Ovary (tissue), 9 donors: ENCODE data around the gene DNMT1. TPM values are rescaled to one million over a fixed set of nuclear protein-coding genes. Genes with fewer than 3 reads are reported as not detected.

Experiments
- DNase-seq, 5 donors: peaks; one replicate each; pipeline ENCODE4 v3.0.0-alpha.2; 2019 to 2020
- H3K27ac ChIP-seq, 2 donors: fragments of 200-600 bp; one replicate each; pipeline versions ENCODE4 v1.5.1 to v1.8.0; 2019 to 2022
- H3K27me3 ChIP-seq: fragments of 200-600 bp; one replicate; pipeline ENCODE4 v1.8.0; 2022
- H3K36me3 ChIP-seq: fragments of 200-600 bp; sonication (generic); one replicate; pipeline ENCODE4 v1.5.1; 2019
- H3K4me1 ChIP-seq: one replicate; pipeline ENCODE4 v1.8.1; 2013; ENCODE audit warnings: mild to moderate bottlenecking, moderate library complexity; ENCODE audit not compliant: insufficient read depth
- H3K4me3 ChIP-seq: fragments of 200-600 bp; sonication (generic); one replicate; pipeline ENCODE4 v1.5.1; 2017
- H3K9me3 ChIP-seq, 2 donors: fragments of 200-600 bp in 1 of 2; sonication (generic) in 1 of 2; one replicate each; pipeline versions ENCODE4 v1.5.1 to v1.8.1; 2013 to 2019; ENCODE audit warnings: mild to moderate bottlenecking in 1 of 2, moderate library complexity in 1 of 2
- CTCF ChIP-seq, 3 donors: fragments of 450-650 bp in 2 of 3; fragments of 200-600 bp in 1 of 3; IDR thresholded peaks; one replicate each; pipeline versions ENCODE4 v1.5.1 to v1.8.0; 2016 to 2022; ENCODE audit warnings: antibody characterized with exemption in 3 of 3, mild to moderate bottlenecking in 1 of 3
- EP300 ChIP-seq: sonication (generic); formaldehyde crosslinking; IDR thresholded peaks from one replicate; pipeline ENCODE4 v1.6.1; 2017; ENCODE audit warnings: antibody characterized with exemption
- POLR2A ChIP-seq: fragments of 450-650 bp; IDR thresholded peaks from one replicate; pipeline ENCODE4 v1.6.1; 2017; ENCODE audit warnings: antibody characterized with exemption, mild to moderate bottlenecking, moderate library complexity
- WGBS, 3 donors: extraction: QIAGEN DNeasy Blood & Tissue Kit in 1 of 3; methylation state at CpG; one replicate each; pipeline versions ENCODE4 v1.1.5 to v1.1.7; 2013 to 2017; 5-methylcytosine and 5-hydroxymethylcytosine counted together
- intact Hi-C, 4 donors: fragments of 100-400 bp; cut with DNase I; formaldehyde crosslinking; loops; one replicate each; pipeline versions ENCODE4 v1.11.0 to v1.15.1; 2022 to 2023
- polyA plus RNA-seq, 2 donors: library from polyadenylated mRNA; stranded (reverse); fragments of 200-250 nt in 1 of 2; fragments of 350-450 nt in 1 of 2; fragmentation: Illumina TruSeq in 1 of 2; extraction: RNeasy Lipid Tissue Mini Kit (QIAGEN cat#74804) in 1 of 2; gene quantifications; one replicate each; pipeline ENCODE4 v1.2.3, GENCODE V29; 2013 to 2014
- total RNA-seq, 7 donors: library from RNA; depleted of rRNA in 2 of 7; stranded (reverse); fragments of >200 nt in 2 of 7; fragmentation: NEBNext Ultra II Directional in 3 of 7; extraction: Animal tissue kit (Norgen Biotek cat#: 25700) in 3 of 7; gene quantifications; one replicate each; pipeline versions ENCODE4 v1.1.0 to v1.2.4, GENCODE V29; 2016 to 2023
- donor health status: DM: no; HTN: no; CAD: no; lungs with moderate emphysema.
- donor health status: DM: no; HTN: no; CAD: no.
- donor health status: Bipolar disorder and iron deficiency.
- donor health status: DM: yes; HTN: yes; CAD: no.
- donor health status: DM: no; HTN: no; CAD: no.
- donor health status: DM: yes; HTN: yes; CAD: no.

Gene DNMT1
- total and polyA plus RNA-seq, 9 donors = 19.8 to 74.2 (median 41.8) TPM

- 88 to 94% (median 93%) methylated on average over 10 of the region's 10 CpGs for WGBS, 3 donors
- Histone ChIP-seq H3K36me3 (no peaks in the 10 kb centered on the region), H3K27ac (no peak overlapping the region), H3K9me3 (no peaks in the 10 kb centered on the region), H3K4me1 (no peaks in the 10 kb centered on the region), H3K27me3 (no peaks in the 10 kb centered on the region), H3K4me3 (no peak overlapping the region)
- no peak for DNase-seq
- intact Hi-C loops = no loop called here
- no peak for TF ChIP-seq CTCF (IDR thresholded peaks at IDR 0.05)
- TF ChIP-seq POLR2A = no peak
- no peak for TF ChIP-seq EP300
Measured at GRCh38 chr19:10145031-10145430, 49.7 kb downstream of the DNMT1 start.

- no peaks in the 10 kb centered on the region for H3K36me3 ChIP-seq
- no peak overlapping the region for H3K27ac ChIP-seq
- intact Hi-C loops = no loop called here
- TF ChIP-seq EP300 (no peak), CTCF (IDR thresholded peaks at IDR 0.05) (no peak), POLR2A (no peak)
- WGBS, 3 donors = 88 to 95% (median 94%) methylated on average over 10 of the region's 10 CpGs
- H3K9me3 ChIP-seq = no peaks in the 10 kb centered on the region
- DNase-seq = no peak
- no peak overlapping the region for H3K4me3 ChIP-seq
- H3K4me1 ChIP-seq = no peaks in the 10 kb centered on the region
- H3K27me3 ChIP-seq = no peaks in the 10 kb centered on the region
Measured at GRCh38 chr19:10144361-10144760, 50.4 kb downstream of the DNMT1 start.

GRCh38 chr19:10143681-10144080 is 51.1 kb downstream of the DNMT1 start:
- TF ChIP-seq EP300 = no peak
- no peak for TF ChIP-seq POLR2A
- WGBS, 3 donors = 86 to 89% (median 88%) methylated on average over 11 of the region's 11 CpGs
- Histone ChIP-seq H3K36me3 (no peaks in the 10 kb centered on the region), H3K4me3 (no peak overlapping the region), H3K4me1 (no peaks in the 10 kb centered on the region), H3K9me3 (no peaks in the 10 kb centered on the region), H3K27me3 (no peaks in the 10 kb centered on the region), H3K27ac (no peak overlapping the region)
- intact Hi-C loops = no loop called here
- DNase-seq = no peak

- Histone ChIP-seq H3K9me3 (no peaks in the 10 kb centered on the region), H3K27me3 (no peaks in the 10 kb centered on the region), H3K36me3 (no peaks in the 10 kb centered on the region), H3K27ac (no peak overlapping the region), H3K4me1 (no peaks in the 10 kb centered on the region), H3K4me3 (no peak overlapping the region)
- 86 to 92% (median 86%) methylated on average over 15 of the region's 15 CpGs for WGBS, 3 donors
- DNase-seq = no peak
- intact Hi-C loops = no loop called here
- TF ChIP-seq EP300 = no peak
- TF ChIP-seq POLR2A = no peak
- TF ChIP-seq CTCF (IDR thresholded peaks at IDR 0.05) = no peak
Measured at GRCh38 chr19:10142701-10143375, 51.9 kb downstream of the DNMT1 start.

- H3K4me3 ChIP-seq = no peak overlapping the region
- no peaks in the 10 kb centered on the region for H3K4me1 ChIP-seq
- no peaks in the 10 kb centered on the region for H3K27me3 ChIP-seq
- no peak for TF ChIP-seq EP300
- TF ChIP-seq POLR2A = no peak
- TF ChIP-seq CTCF (IDR thresholded peaks at IDR 0.05) = no peak
- H3K27ac ChIP-seq = no peak overlapping the region
- DNase-seq = no peak
- H3K9me3 ChIP-seq = no peaks in the 10 kb centered on the region
- H3K36me3 ChIP-seq = peaks cover 2% of the 10 kb centered on the region
- 96% methylated on average over 18 of the region's 18 CpGs for WGBS, 3 donors
- intact Hi-C loops = no loop called here
Measured at GRCh38 chr19:10141973-10142372, 52.8 kb downstream of the DNMT1 start.
